Measurements from ENCODE around the gene REP15.

DNA sequence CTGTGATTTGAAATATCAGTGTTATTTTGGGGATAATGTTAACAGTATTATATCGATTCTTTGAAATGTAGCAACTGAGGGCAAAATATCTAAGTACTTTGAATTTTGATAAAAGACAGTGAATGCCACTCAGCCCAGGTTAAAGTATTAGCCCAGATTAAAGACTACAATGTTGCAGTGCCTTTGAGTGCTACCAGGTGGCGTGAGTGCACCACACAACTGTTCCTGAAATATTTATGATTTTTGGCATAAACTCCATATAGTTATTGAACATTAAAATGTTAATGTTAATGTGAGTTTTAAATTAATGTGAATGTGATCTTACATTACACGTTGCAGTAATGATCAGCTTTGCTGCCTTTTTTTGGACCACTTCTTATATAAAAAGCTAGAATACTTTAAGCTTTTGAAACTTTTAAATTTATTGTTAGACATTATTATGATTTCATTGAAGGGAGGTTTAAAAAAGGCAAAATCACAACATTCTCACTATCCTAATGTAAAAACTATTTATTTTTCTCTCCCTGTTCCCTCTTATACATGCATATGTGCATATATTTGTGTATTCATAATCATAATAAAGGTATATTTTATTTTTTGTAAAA is 36.9 kb downstream of the REP15 start:
- TF ChIP-seq, protein P1, sequence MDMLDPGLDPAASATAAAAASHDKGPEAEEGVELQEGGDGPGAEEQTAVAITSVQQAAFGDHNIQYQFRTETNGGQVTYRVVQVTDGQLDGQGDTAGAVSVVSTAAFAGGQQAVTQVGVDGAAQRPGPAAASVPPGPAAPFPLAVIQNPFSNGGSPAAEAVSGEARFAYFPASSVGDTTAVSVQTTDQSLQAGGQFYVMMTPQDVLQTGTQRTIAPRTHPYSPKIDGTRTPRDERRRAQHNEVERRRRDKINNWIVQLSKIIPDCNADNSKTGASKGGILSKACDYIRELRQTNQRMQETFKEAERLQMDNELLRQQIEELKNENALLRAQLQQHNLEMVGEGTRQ (IDR thresholded peaks at IDR 0.05; ENCODE audit: borderline replicate concordance, low read depth, low read length): no peak
- TF ChIP-seq TAF1 (IDR thresholded peaks at IDR 0.05; ENCODE audit: borderline replicate concordance, low read depth, low read length) (no peak), RCOR1 (IDR thresholded peaks at IDR 0.05; ENCODE audit: low read length) (no peak), ELF1 (IDR thresholded peaks at IDR 0.05) (no peak), EP300 (IDR thresholded peaks at IDR 0.05; ENCODE audit: borderline replicate concordance in 1 of 2, low read depth in 1 of 2, low read length in 1 of 2) (no peak), EZH2phosphoT487 (IDR thresholded peaks at IDR 0.05; ENCODE audit: borderline replicate concordance, low read depth) (no peak), RAD21 (IDR thresholded peaks at IDR 0.05; ENCODE audit: low read length) (peak; percentile 95), NFIC (IDR thresholded peaks at IDR 0.05; ENCODE audit: borderline replicate concordance) (no peak), POLR2AphosphoS5 (IDR thresholded peaks at IDR 0.05; ENCODE audit: low read depth, low read length) (no peak), RFX5 (IDR thresholded peaks at IDR 0.05; ENCODE audit: low read length) (no peak), YY1 (IDR thresholded peaks at IDR 0.05; ENCODE audit: low read depth) (no peak)
- TF ChIP-seq, protein P2, sequence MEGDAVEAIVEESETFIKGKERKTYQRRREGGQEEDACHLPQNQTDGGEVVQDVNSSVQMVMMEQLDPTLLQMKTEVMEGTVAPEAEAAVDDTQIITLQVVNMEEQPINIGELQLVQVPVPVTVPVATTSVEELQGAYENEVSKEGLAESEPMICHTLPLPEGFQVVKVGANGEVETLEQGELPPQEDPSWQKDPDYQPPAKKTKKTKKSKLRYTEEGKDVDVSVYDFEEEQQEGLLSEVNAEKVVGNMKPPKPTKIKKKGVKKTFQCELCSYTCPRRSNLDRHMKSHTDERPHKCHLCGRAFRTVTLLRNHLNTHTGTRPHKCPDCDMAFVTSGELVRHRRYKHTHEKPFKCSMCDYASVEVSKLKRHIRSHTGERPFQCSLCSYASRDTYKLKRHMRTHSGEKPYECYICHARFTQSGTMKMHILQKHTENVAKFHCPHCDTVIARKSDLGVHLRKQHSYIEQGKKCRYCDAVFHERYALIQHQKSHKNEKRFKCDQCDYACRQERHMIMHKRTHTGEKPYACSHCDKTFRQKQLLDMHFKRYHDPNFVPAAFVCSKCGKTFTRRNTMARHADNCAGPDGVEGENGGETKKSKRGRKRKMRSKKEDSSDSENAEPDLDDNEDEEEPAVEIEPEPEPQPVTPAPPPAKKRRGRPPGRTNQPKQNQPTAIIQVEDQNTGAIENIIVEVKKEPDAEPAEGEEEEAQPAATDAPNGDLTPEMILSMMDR (IDR thresholded peaks at IDR 0.05): peak; percentile 97
- TF ChIP-seq, protein P3, sequence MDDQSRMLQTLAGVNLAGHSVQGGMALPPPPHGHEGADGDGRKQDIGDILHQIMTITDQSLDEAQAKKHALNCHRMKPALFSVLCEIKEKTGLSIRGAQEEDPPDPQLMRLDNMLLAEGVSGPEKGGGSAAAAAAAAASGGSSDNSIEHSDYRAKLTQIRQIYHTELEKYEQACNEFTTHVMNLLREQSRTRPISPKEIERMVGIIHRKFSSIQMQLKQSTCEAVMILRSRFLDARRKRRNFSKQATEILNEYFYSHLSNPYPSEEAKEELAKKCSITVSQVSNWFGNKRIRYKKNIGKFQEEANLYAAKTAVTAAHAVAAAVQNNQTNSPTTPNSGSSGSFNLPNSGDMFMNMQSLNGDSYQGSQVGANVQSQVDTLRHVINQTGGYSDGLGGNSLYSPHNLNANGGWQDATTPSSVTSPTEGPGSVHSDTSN (IDR thresholded peaks at IDR 0.05): no peak

All from SK-N-SH (cell line).